Activated naive CD8-positive, alpha-beta T cell (primary cell): ENCODE results near the gene OSBPL6.
"Not testable (repeated sequence)": the region's sequence is repeated elsewhere in the genome, so short reads cannot be mapped to it uniquely, and the experiment has no call there.

Experiments
- H3K27ac Mint-ChIP-seq: one replicate; pipeline ENCODE4 v1.8.0; 2021; ENCODE audit warnings: mixed read lengths
- H3K27me3 Mint-ChIP-seq: one replicate; pipeline ENCODE4 v1.8.0; 2021; ENCODE audit warnings: mixed read lengths
- H3K36me3 Mint-ChIP-seq: one replicate; pipeline ENCODE4 v1.8.0; 2021; ENCODE audit warnings: mixed read lengths
- H3K4me1 Mint-ChIP-seq: one replicate; pipeline ENCODE4 v1.8.0; 2021; ENCODE audit warnings: low read depth, mixed read lengths
- H3K4me3 Mint-ChIP-seq: one replicate; pipeline ENCODE4 v1.8.0; 2021; ENCODE audit warnings: mild to moderate bottlenecking, mixed read lengths
- H3K9me3 Mint-ChIP-seq: one replicate; pipeline ENCODE4 v1.8.0; 2021; ENCODE audit warnings: low read depth, mixed read lengths

Gene OSBPL6

GRCh38 chr2:178385595-178386148 is 191.4 kb downstream of the OSBPL6 start:
- H3K27ac Mint-ChIP-seq: no peak overlapping the region
- no peaks in the 10 kb centered on the region for H3K36me3 Mint-ChIP-seq
- no peaks in the 10 kb centered on the region for H3K9me3 Mint-ChIP-seq
- H3K4me3 Mint-ChIP-seq: no peak overlapping the region
- H3K4me1 Mint-ChIP-seq: peaks cover 4% of the 10 kb centered on the region
- peaks cover 5% of the 10 kb centered on the region for H3K27me3 Mint-ChIP-seq

GRCh38 chr2:178386986-178387597 is 192.8 kb downstream of the OSBPL6 start:
- Mint-ChIP-seq H3K4me1 (peaks cover 4% of the 10 kb centered on the region), H3K36me3 (no peaks in the 10 kb centered on the region), H3K4me3 (no peak overlapping the region), H3K27me3 (peaks cover 5% of the 10 kb centered on the region), H3K9me3 (no peaks in the 10 kb centered on the region), H3K27ac (no peak overlapping the region)

- peaks cover 3% of the 10 kb centered on the region for H3K27me3 Mint-ChIP-seq
- H3K27ac Mint-ChIP-seq: no peak overlapping the region
- no peak overlapping the region for H3K4me3 Mint-ChIP-seq
- no peaks in the 10 kb centered on the region for H3K9me3 Mint-ChIP-seq
- peaks cover 4% of the 10 kb centered on the region for H3K4me1 Mint-ChIP-seq
- no peaks in the 10 kb centered on the region for H3K36me3 Mint-ChIP-seq
Observed at GRCh38 chr2:178388287-178388686, 194.0 kb downstream of the OSBPL6 start.

- Mint-ChIP-seq H3K4me1 (peaks cover 4% of the 10 kb centered on the region), H3K27ac (no peak overlapping the region), H3K4me3 (no peak overlapping the region), H3K36me3 (no peaks in the 10 kb centered on the region), H3K9me3 (no peaks in the 10 kb centered on the region), H3K27me3 (peaks cover 3% of the 10 kb centered on the region)
Observed at GRCh38 chr2:178391701-178392100, 197.4 kb downstream of the OSBPL6 start.

GRCh38 chr2:178392215-178392614 is 197.9 kb downstream of the OSBPL6 start:
- Mint-ChIP-seq H3K4me3 (no peak overlapping the region), H3K9me3 (no peaks in the 10 kb centered on the region), H3K4me1 (peaks cover under 1% of the 10 kb centered on the region), H3K27ac (no peak overlapping the region), H3K36me3 (no peaks in the 10 kb centered on the region), H3K27me3 (peaks cover 3% of the 10 kb centered on the region)

GRCh38 chr2:178394859-178395258 is 200.5 kb downstream of the OSBPL6 start:
- H3K4me3 Mint-ChIP-seq: no peak overlapping the region
- no peak overlapping the region for H3K27ac Mint-ChIP-seq
- no peaks in the 10 kb centered on the region for H3K36me3 Mint-ChIP-seq
- H3K4me1 Mint-ChIP-seq: no peaks in the 10 kb centered on the region
- H3K9me3 Mint-ChIP-seq: no peaks in the 10 kb centered on the region
- no peaks in the 10 kb centered on the region for H3K27me3 Mint-ChIP-seq

GRCh38 chr2:178395295-178395694 is 201.0 kb downstream of the OSBPL6 start:
- H3K27ac Mint-ChIP-seq: no peak overlapping the region
- H3K36me3 Mint-ChIP-seq: no peaks in the 10 kb centered on the region
- no peaks in the 10 kb centered on the region for H3K9me3 Mint-ChIP-seq
- no peak overlapping the region for H3K4me3 Mint-ChIP-seq
- H3K27me3 Mint-ChIP-seq: no peaks in the 10 kb centered on the region
- no peaks in the 10 kb centered on the region for H3K4me1 Mint-ChIP-seq

GRCh38 chr2:178395941-178396570 is 201.7 kb downstream of the OSBPL6 start:
- Mint-ChIP-seq H3K4me1 (no peaks in the 10 kb centered on the region), H3K27me3 (no peaks in the 10 kb centered on the region), H3K9me3 (no peaks in the 10 kb centered on the region), H3K27ac (no peak overlapping the region), H3K4me3 (no peak overlapping the region), H3K36me3 (no peaks in the 10 kb centered on the region)

- Mint-ChIP-seq H3K27ac (no peak overlapping the region), H3K9me3 (no peaks in the 10 kb centered on the region), H3K4me1 (no peaks in the 10 kb centered on the region), H3K27me3 (peaks cover 5% of the 10 kb centered on the region), H3K36me3 (no peaks in the 10 kb centered on the region), H3K4me3 (no peak overlapping the region)
Observed at GRCh38 chr2:178397002-178397605, 202.8 kb downstream of the OSBPL6 start.

- H3K36me3 Mint-ChIP-seq: no peaks in the 10 kb centered on the region
- no peak overlapping the region for H3K27ac Mint-ChIP-seq
Observed at GRCh38 chr2:178401994-178402437, 207.7 kb downstream of the OSBPL6 start.

GRCh38 chr2:178403671-178404306 is 209.5 kb downstream of the OSBPL6 start:
- Mint-ChIP-seq H3K4me3 (no peak overlapping the region), H3K36me3 (no peaks in the 10 kb centered on the region), H3K27me3 (peaks cover 9% of the 10 kb centered on the region), H3K4me1 (no peaks in the 10 kb centered on the region), H3K9me3 (no peaks in the 10 kb centered on the region), H3K27ac (no peak overlapping the region)

More at GRCh38 chr2:178401994-178402437, 207.7 kb downstream of the OSBPL6 start:
- Mint-ChIP-seq H3K27me3 (peaks cover 9% of the 10 kb centered on the region), H3K4me3 (no peak overlapping the region), H3K9me3 (no peaks in the 10 kb centered on the region), H3K4me1 (no peaks in the 10 kb centered on the region)

GRCh38 chr2:178404368-178404767 is 210.1 kb downstream of the OSBPL6 start:
- Mint-ChIP-seq H3K4me1 (no peaks in the 10 kb centered on the region), H3K9me3 (no peaks in the 10 kb centered on the region), H3K27ac (no peak overlapping the region), H3K27me3 (peaks cover 9% of the 10 kb centered on the region), H3K36me3 (no peaks in the 10 kb centered on the region), H3K4me3 (no peak overlapping the region)

GRCh38 chr2:178409261-178409660 is 214.9 kb downstream of the OSBPL6 start:
- Mint-ChIP-seq H3K27me3 (peaks cover 2% of the 10 kb centered on the region), H3K4me1 (peaks cover 8% of the 10 kb centered on the region), H3K9me3 (no peaks in the 10 kb centered on the region), H3K4me3 (no peak overlapping the region), H3K27ac (no peak overlapping the region), H3K36me3 (no peaks in the 10 kb centered on the region)

- H3K27me3 Mint-ChIP-seq: no peaks in the 10 kb centered on the region
- peak overlapping the region; percentile 2 for H3K4me3 Mint-ChIP-seq
- peaks cover 22% of the 10 kb centered on the region for H3K4me1 Mint-ChIP-seq
- no peak overlapping the region for H3K27ac Mint-ChIP-seq
- H3K9me3 Mint-ChIP-seq: no peaks in the 10 kb centered on the region
- no peaks in the 10 kb centered on the region for H3K36me3 Mint-ChIP-seq
Observed at GRCh38 chr2:178412047-178412446, 217.7 kb downstream of the OSBPL6 start.

GRCh38 chr2:178412453-178412852 is 218.1 kb downstream of the OSBPL6 start:
- H3K36me3 Mint-ChIP-seq, H3K27me3 Mint-ChIP-seq, H3K9me3 Mint-ChIP-seq: not testable (repeated sequence)
- peak overlapping the region; percentile 91 for H3K4me3 Mint-ChIP-seq
- H3K27ac Mint-ChIP-seq: peak overlapping the region; percentile 94
- peaks cover 22% of the 10 kb centered on the region for H3K4me1 Mint-ChIP-seq
